A673 (cell line): ENCODE measurements around the gene TTLL8.

Experiments used
- CTCF ChIP-seq: fragments of 300-800, 200-600 bp; sonication (generic); conservative IDR thresholded peaks from 2 replicates; pipeline ENCODE4 v1.5.1; 2017; ENCODE audit warnings: low read depth, mild to moderate bottlenecking, antibody characterized with exemption, low read length, moderate library complexity, mixed read lengths
- EZH2 ChIP-seq: fragments of 200-600 bp; sonication (generic); IDR thresholded peaks from 2 replicates; pipeline ENCODE4 v1.6.1; 2017; ENCODE audit warnings: borderline replicate concordance, low read depth, mild to moderate bottlenecking, mixed read lengths, antibody characterized with exemption, low read length; ENCODE audit not compliant: poor library complexity, severe bottlenecking

- no peak for TF ChIP-seq CTCF
- TF ChIP-seq EZH2: no peak
Observed at GRCh38 chr22:50072167-50072555, 14.1 kb upstream of the TTLL8 start.
